IPS-20b (cell line): ENCODE results near the gene ARMCX1.

ENCODE experiments used
- H3K27ac ChIP-seq: one replicate; pipeline ENCODE4 v1.5.1; 2013; ENCODE audit warnings: low read length
- H3K27me3 ChIP-seq: 2 replicates; pipeline ENCODE4 v1.6.1; 2013; ENCODE audit warnings: mild to moderate bottlenecking, low read length, inconsistent platforms; ENCODE audit not compliant: insufficient read depth
- H3K36me3 ChIP-seq: 2 replicates; pipeline ENCODE4 v1.6.1; 2013; ENCODE audit warnings: low read depth, mild to moderate bottlenecking, inconsistent platforms, low read length, moderate library complexity; ENCODE audit not compliant: insufficient read depth
- H3K4me1 ChIP-seq: 2 replicates; pipeline ENCODE4 v1.6.1; 2013; ENCODE audit warnings: mild to moderate bottlenecking, control low read depth, inconsistent platforms, low read length, moderate library complexity; ENCODE audit not compliant: insufficient read depth
- H3K4me3 ChIP-seq: 2 replicates; pipeline ENCODE4 v1.5.1; 2013; ENCODE audit warnings: mild to moderate bottlenecking, low read length, inconsistent platforms
- H3K9ac ChIP-seq: 2 replicates; pipeline ENCODE4 v1.6.1; 2013; ENCODE audit warnings: low read depth, mild to moderate bottlenecking, inconsistent platforms, low read length, moderate library complexity
- H3K9me3 ChIP-seq: 2 replicates; pipeline ENCODE4 v1.6.1; 2013; ENCODE audit warnings: mild to moderate bottlenecking, low read depth, low read length, inconsistent platforms; ENCODE audit not compliant: insufficient read depth

Gene ARMCX1

DNA sequence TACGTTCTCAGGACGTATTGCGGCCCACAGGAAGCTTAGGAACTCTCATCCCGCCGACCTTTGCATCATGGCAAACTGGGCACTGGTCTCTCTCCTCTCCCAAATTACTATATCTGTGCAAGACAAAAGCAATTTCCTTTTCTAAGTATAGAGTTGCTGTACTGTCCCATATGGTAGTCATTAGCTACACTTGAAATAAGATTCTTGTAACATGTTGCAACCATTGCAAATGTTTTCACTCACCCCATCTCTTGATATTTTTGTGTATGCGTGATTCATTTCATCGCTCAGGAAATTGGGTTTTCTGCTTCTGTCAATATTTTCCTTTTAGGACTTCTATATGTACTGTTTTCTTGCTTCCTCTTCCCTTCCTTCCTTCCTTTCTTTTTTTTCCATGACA is 51.7 kb downstream of the ARMCX1 start:
- Histone ChIP-seq H3K4me1 (no peaks in the 10 kb centered on the region), H3K36me3 (no peaks in the 10 kb centered on the region), H3K9ac (no peak overlapping the region), H3K4me3 (no peak overlapping the region), H3K27ac (no peak overlapping the region), H3K27me3 (no peaks in the 10 kb centered on the region), H3K9me3 (no peaks in the 10 kb centered on the region)
